H1 (cell line): ENCODE measurements around the gene ILKAP. TPM values are rescaled to one million over a fixed set of nuclear protein-coding genes. Genes with fewer than 3 reads are reported as not detected.

Experiments used
- ATF2 ChIP-seq: IDR thresholded peaks from 2 replicates; pipeline ENCODE4 v1.6.1; 2012; ENCODE audit warnings: low read length, inconsistent platforms
- BRCA1 ChIP-seq: IDR thresholded peaks from 2 replicates; pipeline ENCODE4 v1.6.1; 2012; ENCODE audit warnings: low read depth, low read length, improper control_type of control experiment
- CHD1 ChIP-seq: IDR thresholded peaks from 2 replicates; pipeline ENCODE4 v1.6.1; 2012; ENCODE audit warnings: low read depth, low read length, improper control_type of control experiment
- EZH2 ChIP-seq: fragments of 200-600 bp; sonication (generic); IDR thresholded peaks from 2 replicates; pipeline ENCODE4 v1.7.1; 2012; ENCODE audit warnings: low read depth, mild to moderate bottlenecking, moderate library complexity, low read length, inconsistent platforms; ENCODE audit not compliant: severe bottlenecking
- JUND ChIP-seq: IDR thresholded peaks from 2 replicates; pipeline ENCODE4 v1.6.1; 2011; ENCODE audit warnings: mild to moderate bottlenecking, improper control_type of control experiment, low read length
- MAFK ChIP-seq: IDR thresholded peaks from 2 replicates; pipeline ENCODE4 v1.6.1; 2012; ENCODE audit warnings: low read depth, mild to moderate bottlenecking, improper control_type of control experiment, low read length
- POLR2A ChIP-seq, 2 experiments: IDR thresholded peaks; 1 replicate in 1 of 2; 2 replicates in 1 of 2; pipeline ENCODE4 v1.6.1; 2011; ENCODE audit warnings: low read depth in 2 of 2, low read length in 2 of 2, mild to moderate bottlenecking in 2 of 2; ENCODE audit errors: control extremely low read depth in 1 of 2
- RXRA ChIP-seq: IDR thresholded peaks from 2 replicates; pipeline ENCODE4 v1.6.1; 2011; ENCODE audit warnings: low read depth, mild to moderate bottlenecking, low read length, moderate library complexity; ENCODE audit not compliant: insufficient read depth
- SIN3A ChIP-seq, 2 experiments: IDR thresholded peaks in 1 of 2; conservative IDR thresholded peaks in 1 of 2; 2 replicates each; pipeline ENCODE4 v1.6.1; 2011 to 2012; ENCODE audit warnings: low read length in 2 of 2, improper control_type of control experiment in 1 of 2, low read depth in 1 of 2, mild to moderate bottlenecking in 1 of 2
- TBP ChIP-seq: IDR thresholded peaks from 2 replicates; pipeline ENCODE4 v1.6.1; 2011; ENCODE audit warnings: low read depth, low read length, improper control_type of control experiment
- TEAD4 ChIP-seq: IDR thresholded peaks from 2 replicates; pipeline ENCODE4 v1.6.1; 2012; ENCODE audit warnings: low read depth, low read length, inconsistent platforms, mixed read lengths
- ZNF274 ChIP-seq: IDR thresholded peaks from 2 replicates; pipeline ENCODE4 v1.7.0; 2012; ENCODE audit warnings: low read length, borderline replicate concordance; ENCODE audit errors: extremely low read depth
- polyA plus RNA-seq, 7 experiments: library from polyadenylated mRNA; depleted of rRNA in 3 of 7; stranded (reverse) in 5 of 7; unstranded in 2 of 7; fragments of >200 nt in 5 of 7; fragments of 200-250 nt in 2 of 7; gene quantifications; 1 replicate in 5 of 7; 2 replicates in 1 of 7; 4 replicates in 1 of 7; pipeline versions ENCODE4 v1.2.1 to v1.2.3, GENCODE V29; 2011 to 2013; ENCODE audit warnings: missing spikeins in 2 of 7, mixed read lengths in 2 of 7
- total RNA-seq: library from RNA; stranded (reverse); fragmentation: NEBNext Ultra II Directional; extraction: Animal tissue kit (Norgen Biotek cat#: 25700); gene quantifications from 2 replicates; pipeline ENCODE4 v1.2.1, GENCODE V29; 2021

ILKAP gene
- total and polyA plus RNA-seq, 2 of the 8 experiments (the other 6 are each of a cell fraction or from before 2014, with no cell fraction given), result 23.5 to 33.8 TPM

- TF ChIP-seq ATF2, result no peak
- no peak for TF ChIP-seq MAFK
- TF ChIP-seq TEAD4, result no peak
- no peak for TF ChIP-seq TBP
- no peak for TF ChIP-seq BRCA1
- no peak for TF ChIP-seq POLR2A (IDR thresholded peaks at IDR 0.05; ENCODE audit: control extremely low read depth in 1 of 2, low read depth in 2 of 2, low read length in 2 of 2)
- TF ChIP-seq CHD1, result no peak
- TF ChIP-seq SIN3A (conservative IDR thresholded peaks at IDR 0.05 in 1 of 2, IDR thresholded peaks at IDR 0.05 in 1 of 2; ENCODE audit: low read depth in 1 of 2, low read length in 2 of 2), result no peak
- TF ChIP-seq ZNF274, result no peak
- no peak for TF ChIP-seq EZH2
- TF ChIP-seq RXRA, result no peak
- TF ChIP-seq JUND, result no peak
Observed at GRCh38 chr2:238121511-238122286, 81.8 kb downstream of the ILKAP start (continued).
